AG08396 (cell line): ENCODE results near the gene OR10R2.

Experiments
- DNase-seq: peaks from one replicate; pipeline ENCODE4 v3.0.0; 2012; ENCODE audit warnings: low spot score, mixed read lengths

The OR10R2 gene

DNA sequence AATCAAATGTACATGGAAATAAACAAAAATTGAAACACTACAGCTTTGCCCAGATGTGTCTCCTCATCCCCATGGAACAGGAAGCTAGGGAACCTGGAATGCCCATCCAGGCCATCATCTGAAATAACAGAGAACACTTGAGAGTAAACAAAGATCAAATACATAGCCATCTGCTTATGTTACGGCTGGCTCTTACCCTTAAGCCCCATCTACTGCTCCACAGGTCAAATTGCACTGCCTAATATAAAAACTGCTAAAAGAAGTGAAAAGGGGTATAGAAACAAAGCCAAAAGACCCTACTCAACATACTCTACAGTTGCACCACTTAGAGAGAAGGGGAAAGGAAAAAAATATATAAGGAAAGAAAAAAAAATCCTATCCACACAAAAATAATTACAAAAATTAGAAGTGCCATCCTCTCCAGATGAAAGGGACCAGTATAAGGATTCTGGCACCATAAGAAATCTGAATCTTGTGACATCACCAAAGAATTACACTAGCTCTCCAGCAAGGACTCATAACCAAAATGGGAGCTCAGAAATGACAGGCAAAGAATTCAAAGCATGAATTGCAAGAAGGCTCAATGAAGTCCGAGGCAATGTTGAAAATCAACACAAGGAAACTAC is 55.3 kb downstream of the OR10R2 start:
- no peak for DNase-seq
